Uterus (tissue), 4 donors: ENCODE data around the gene HSPA14. TPM values are rescaled to one million over a fixed set of nuclear protein-coding genes. Genes with fewer than 3 reads are reported as not detected.
A peak's percentile ranks its signal among the peaks of the same experiment; 100 is the strongest.

Source experiments
- DNase-seq, 2 donors: peaks; one replicate each; pipeline ENCODE4 v3.0.0-alpha.2; 2019 to 2020
- H3K27ac ChIP-seq, 2 donors: fragments of 200-600 bp; sonication (generic); 1 replicate in 1 of 2; 2 replicates in 1 of 2; pipeline ENCODE4 v1.5.1; 2016 to 2018
- H3K27me3 ChIP-seq, 2 donors: fragments of 200-600 bp; sonication (generic); one replicate each; pipeline ENCODE4 v1.5.1; 2018 to 2019; ENCODE audit warnings: control low read depth in 1 of 2
- H3K36me3 ChIP-seq, 2 donors: fragments of 200-600 bp; sonication (generic); one replicate each; pipeline ENCODE4 v1.5.1; 2019; ENCODE audit warnings: control low read depth in 1 of 2
- H3K4me1 ChIP-seq, 2 donors: fragments of 200-600 bp; sonication (generic); one replicate each; pipeline ENCODE4 v1.5.1; 2018 to 2019; ENCODE audit warnings: control low read depth in 1 of 2
- H3K4me3 ChIP-seq, 2 donors: fragments of 200-600 bp; sonication (generic); 1 replicate in 1 of 2; 2 replicates in 1 of 2; pipeline ENCODE4 v1.5.1; 2018 to 2019; ENCODE audit warnings: mild to moderate bottlenecking in 1 of 2
- H3K9me3 ChIP-seq, 2 donors: fragments of 200-600 bp; sonication (generic); one replicate each; pipeline ENCODE4 v1.5.1; 2019; ENCODE audit warnings: control low read depth in 1 of 2
- POLR2A ChIP-seq, 2 donors: fragments of 450-650 bp; IDR thresholded peaks; one replicate each; pipeline ENCODE4 v1.6.1; 2016; ENCODE audit warnings: antibody characterized with exemption in 2 of 2, mild to moderate bottlenecking in 1 of 2, moderate library complexity in 1 of 2
- intact Hi-C: fragments of 100-400 bp; cut with DNase I; formaldehyde crosslinking; loops from one replicate; pipeline ENCODE4 v1.15.1; 2023; ENCODE audit warnings: low total_unique reads
- total RNA-seq, 4 donors: library from RNA; depleted of rRNA in 3 of 4; stranded (reverse); fragments of >200 nt in 3 of 4; gene quantifications; one replicate each; pipeline versions ENCODE4 v1.1.0 to v1.2.4, GENCODE V29; 2014 to 2023
- TF ChIP-seq, protein P1 (sequence below), 4 experiments: fragments of 200-600 bp in 2 of 4; fragments of 450-650 bp in 2 of 4; sonication (generic) in 2 of 4; IDR thresholded peaks; one replicate each; pipeline ENCODE4 v1.5.1; 2016 to 2019; ENCODE audit warnings: antibody characterized with exemption in 4 of 4, mild to moderate bottlenecking in 2 of 4, moderate library complexity in 1 of 4
- donor health status: DM: yes; HTN: yes; CAD: no.

Gene HSPA14
- total RNA-seq, 4 donors from 2014 or later = 10.4 to 19.4 (median 13.8) TPM

DNA sequence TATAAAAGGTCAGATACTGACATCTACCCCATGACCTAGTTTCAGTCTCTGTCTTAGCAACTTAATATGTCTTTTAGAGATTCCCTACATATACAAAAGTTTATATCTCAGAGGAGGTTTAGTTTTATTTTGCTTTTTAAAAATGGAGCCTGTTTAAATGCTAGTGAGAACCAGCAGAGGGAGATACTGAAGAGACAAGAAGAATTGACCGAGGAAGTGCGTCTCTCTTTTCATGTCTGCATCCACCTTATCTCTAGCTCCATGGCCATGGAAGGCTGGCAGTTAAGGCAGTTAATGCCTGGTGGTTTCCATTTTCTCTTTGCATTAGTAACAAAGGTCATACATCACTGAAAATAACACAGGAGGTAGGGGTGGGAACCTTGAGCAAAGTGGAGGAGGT, 51.2 kb downstream of the HSPA14 start:
- H3K36me3 ChIP-seq = no peaks in the 10 kb centered on the region
- no peaks in the 10 kb centered on the region for H3K9me3 ChIP-seq
- intact Hi-C loops = no loop called here
- TF ChIP-seq, protein P1, sequence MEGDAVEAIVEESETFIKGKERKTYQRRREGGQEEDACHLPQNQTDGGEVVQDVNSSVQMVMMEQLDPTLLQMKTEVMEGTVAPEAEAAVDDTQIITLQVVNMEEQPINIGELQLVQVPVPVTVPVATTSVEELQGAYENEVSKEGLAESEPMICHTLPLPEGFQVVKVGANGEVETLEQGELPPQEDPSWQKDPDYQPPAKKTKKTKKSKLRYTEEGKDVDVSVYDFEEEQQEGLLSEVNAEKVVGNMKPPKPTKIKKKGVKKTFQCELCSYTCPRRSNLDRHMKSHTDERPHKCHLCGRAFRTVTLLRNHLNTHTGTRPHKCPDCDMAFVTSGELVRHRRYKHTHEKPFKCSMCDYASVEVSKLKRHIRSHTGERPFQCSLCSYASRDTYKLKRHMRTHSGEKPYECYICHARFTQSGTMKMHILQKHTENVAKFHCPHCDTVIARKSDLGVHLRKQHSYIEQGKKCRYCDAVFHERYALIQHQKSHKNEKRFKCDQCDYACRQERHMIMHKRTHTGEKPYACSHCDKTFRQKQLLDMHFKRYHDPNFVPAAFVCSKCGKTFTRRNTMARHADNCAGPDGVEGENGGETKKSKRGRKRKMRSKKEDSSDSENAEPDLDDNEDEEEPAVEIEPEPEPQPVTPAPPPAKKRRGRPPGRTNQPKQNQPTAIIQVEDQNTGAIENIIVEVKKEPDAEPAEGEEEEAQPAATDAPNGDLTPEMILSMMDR (IDR thresholded peaks at IDR 0.05) = no peak
- TF ChIP-seq POLR2A (IDR thresholded peaks at IDR 0.05) = no peak
- no peak overlapping the region for H3K27ac ChIP-seq
- H3K4me3 ChIP-seq = no peak overlapping the region
- no peaks in the 10 kb centered on the region for H3K4me1 ChIP-seq
- no peak for DNase-seq
- no peaks in the 10 kb centered on the region for H3K27me3 ChIP-seq

DNA sequence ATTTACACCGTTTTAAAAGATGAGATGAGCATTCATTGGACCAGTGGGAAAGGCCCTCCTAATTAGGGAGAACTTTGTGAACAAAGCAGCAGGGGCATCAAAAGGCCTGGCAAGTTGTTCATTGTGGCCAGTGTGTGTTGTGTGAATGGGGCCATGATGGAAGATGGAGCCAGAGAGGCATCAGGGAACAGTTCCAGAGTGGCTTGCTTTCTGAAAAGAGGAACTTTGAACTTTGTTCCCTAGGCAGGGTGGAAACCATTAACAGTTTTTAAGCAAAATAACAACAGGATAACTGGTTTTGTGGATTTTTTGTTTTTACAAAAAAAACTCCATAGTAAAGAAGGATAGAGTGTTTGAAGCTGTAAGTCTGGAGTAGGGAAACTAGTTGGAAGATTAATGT, 53.0 kb downstream of the HSPA14 start:
- Histone ChIP-seq H3K27ac (no peak overlapping the region), H3K4me1 (no peaks in the 10 kb centered on the region), H3K27me3 (no peaks in the 10 kb centered on the region), H3K36me3 (no peaks in the 10 kb centered on the region), H3K9me3 (no peaks in the 10 kb centered on the region), H3K4me3 (no peak overlapping the region)
- intact Hi-C loops = no loop called here
- TF ChIP-seq, protein P1 (IDR thresholded peaks at IDR 0.05) = no peak
- no peak for TF ChIP-seq POLR2A (IDR thresholded peaks at IDR 0.05)
- DNase-seq = no peak

DNA sequence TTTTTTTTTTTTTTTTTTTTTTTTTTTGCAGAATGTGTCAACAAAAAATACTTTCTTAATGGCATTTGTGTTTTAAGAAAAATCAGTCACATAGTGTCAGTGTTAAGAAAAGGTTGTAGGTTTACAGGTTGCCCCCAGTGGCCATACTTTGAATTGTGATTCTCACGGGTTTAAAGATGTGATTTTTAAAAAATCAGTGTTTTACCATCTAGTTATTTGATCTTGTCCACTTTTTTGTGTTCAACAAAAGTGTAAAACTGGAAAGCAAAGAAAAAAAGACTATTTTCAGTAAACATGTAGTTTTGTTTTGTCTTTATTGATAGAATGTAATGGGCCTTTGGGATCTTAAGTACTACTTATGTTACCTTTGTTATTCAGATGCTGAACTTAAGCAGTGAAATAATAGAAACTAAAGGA, 66.2 kb downstream of the HSPA14 start:
- H3K36me3 ChIP-seq = no peaks in the 10 kb centered on the region
- H3K9me3 ChIP-seq = no peaks in the 10 kb centered on the region
- H3K4me1 ChIP-seq = no peaks in the 10 kb centered on the region
- intact Hi-C loops = no loop called here
- no peaks in the 10 kb centered on the region for H3K27me3 ChIP-seq
- TF ChIP-seq, protein P1 (IDR thresholded peaks at IDR 0.05) = peak; percentile 8 to 39 (median 32)
- no peak for TF ChIP-seq POLR2A (IDR thresholded peaks at IDR 0.05)
- no peak for DNase-seq
- no peak overlapping the region for H3K4me3 ChIP-seq
- no peak overlapping the region for H3K27ac ChIP-seq

DNA sequence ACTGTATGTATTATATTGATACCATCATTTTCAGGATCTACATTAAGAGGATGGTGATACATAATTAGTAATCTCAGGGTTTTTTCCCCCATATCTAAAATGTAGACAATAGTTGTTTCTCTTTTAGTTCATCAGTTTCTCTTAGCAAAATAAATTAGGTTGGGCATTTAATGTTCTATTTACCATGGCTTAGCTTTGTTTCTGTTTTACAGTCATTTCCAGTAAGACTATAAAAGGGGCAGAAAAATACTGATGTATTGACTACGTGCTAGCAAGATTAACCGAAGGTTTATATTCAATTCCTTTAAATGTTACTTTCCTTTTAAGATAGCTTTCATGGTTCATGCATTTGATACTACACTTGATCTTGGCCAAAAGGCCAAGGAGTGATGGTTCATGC, 66.8 kb downstream of the HSPA14 start:
- no peak overlapping the region for H3K27ac ChIP-seq
- intact Hi-C loops = no loop called here
- no peak for DNase-seq
- H3K4me1 ChIP-seq = no peaks in the 10 kb centered on the region
- TF ChIP-seq, protein P1 (IDR thresholded peaks at IDR 0.05) = no peak
- TF ChIP-seq POLR2A (IDR thresholded peaks at IDR 0.05) = no peak
- H3K4me3 ChIP-seq = no peak overlapping the region
- no peaks in the 10 kb centered on the region for H3K9me3 ChIP-seq
- H3K27me3 ChIP-seq = no peaks in the 10 kb centered on the region
- no peaks in the 10 kb centered on the region for H3K36me3 ChIP-seq

DNA sequence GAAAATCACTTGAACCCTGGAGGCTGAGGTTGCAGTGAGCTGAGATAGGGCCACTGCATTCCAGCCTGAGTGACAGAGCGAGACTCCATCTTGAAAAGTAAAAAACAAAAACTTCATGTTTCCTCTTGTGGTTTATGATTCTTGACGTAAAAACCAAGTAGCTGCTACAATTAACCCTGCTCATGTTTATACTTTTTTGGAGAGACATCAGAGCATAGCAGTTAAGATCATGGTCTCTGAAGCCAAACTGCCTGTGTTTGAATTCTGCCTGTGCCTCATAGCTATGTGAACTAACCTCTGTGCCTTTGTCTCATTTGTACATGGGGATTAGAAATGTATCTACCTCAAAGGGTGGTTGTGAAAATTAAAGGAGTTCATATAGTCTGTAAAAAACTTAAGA, 67.8 kb downstream of the HSPA14 start:
- Histone ChIP-seq H3K27ac (no peak overlapping the region), H3K4me3 (no peak overlapping the region), H3K27me3 (no peaks in the 10 kb centered on the region), H3K9me3 (no peaks in the 10 kb centered on the region), H3K4me1 (no peaks in the 10 kb centered on the region), H3K36me3 (no peaks in the 10 kb centered on the region)
- no peak for DNase-seq
- TF ChIP-seq, protein P1 (IDR thresholded peaks at IDR 0.05) = no peak
- no peak for TF ChIP-seq POLR2A (IDR thresholded peaks at IDR 0.05)
- intact Hi-C loops = no loop called here
